Measurements from ENCODE around the gene STAC3.

Gene STAC3

GRCh38 chr12:57234571-57235016, 16.4 kb downstream of the STAC3 start:
- CTCF ChIA-PET, result no interaction called here
- TF ChIP-seq TARDBP (IDR thresholded peaks at IDR 0.05) (no peak), SP1 (IDR thresholded peaks at IDR 0.05) (no peak), BHLHE40 (IDR thresholded peaks at IDR 0.05; ENCODE audit: borderline replicate concordance) (no peak), FOXA1 (IDR thresholded peaks at IDR 0.05) (no peak), PKNOX1 (IDR thresholded peaks at IDR 0.05) (no peak), SUZ12 (IDR thresholded peaks at IDR 0.05) (no peak), FOXM1 (IDR thresholded peaks at IDR 0.05; ENCODE audit: borderline replicate concordance) (no peak), ZNF384 (IDR thresholded peaks at IDR 0.05) (no peak)
- POLR2A ChIA-PET, result no interaction called here
- no peak for DNase-seq (ENCODE audit: extremely low spot score)

- ChIA-PET POLR2A (interaction anchor here (0.9 to 5.5 kb wide), 2 partner anchors 11 to 17 kb away, joined by 4 to 87 read pairs; partner anchors contain the start of gene NXPH4), CTCF (no interaction called here)
- no peak for DNase-seq (ENCODE audit: extremely low spot score)
- TF ChIP-seq FOXA1 (IDR thresholded peaks at IDR 0.05) (no peak), BHLHE40 (IDR thresholded peaks at IDR 0.05; ENCODE audit: borderline replicate concordance) (no peak), SP1 (IDR thresholded peaks at IDR 0.05) (no peak)
Measured at GRCh38 chr12:57234233-57234570, 16.8 kb downstream of the STAC3 start.

- CTCF ChIA-PET, result no interaction called here
- DNase-seq (ENCODE audit: extremely low spot score), result no peak
- POLR2A ChIA-PET, result interaction anchor here (0.9 to 5.5 kb wide), 2 partner anchors 11 to 17 kb away, joined by 4 to 87 read pairs; partner anchors contain the start of gene NXPH4
- TF ChIP-seq HDGF (IDR thresholded peaks at IDR 0.05; ENCODE audit: borderline replicate concordance), result no peak
- TF ChIP-seq CTBP1 (IDR thresholded peaks at IDR 0.05; ENCODE audit: borderline replicate concordance), result no peak
- no peak for TF ChIP-seq BHLHE40 (IDR thresholded peaks at IDR 0.05; ENCODE audit: borderline replicate concordance)
- no peak for TF ChIP-seq ZNF384 (IDR thresholded peaks at IDR 0.05)
- no peak for TF ChIP-seq ARNT (IDR thresholded peaks at IDR 0.05)
- no peak for TF ChIP-seq TARDBP (IDR thresholded peaks at IDR 0.05)
- no peak for TF ChIP-seq SP1 (IDR thresholded peaks at IDR 0.05)
- no peak for TF ChIP-seq NFRKB (IDR thresholded peaks at IDR 0.05)
- no peak for TF ChIP-seq FOXA1 (IDR thresholded peaks at IDR 0.05)
- no peak for TF ChIP-seq L3MBTL2 (conservative IDR thresholded peaks at IDR 0.05)
- no peak for TF ChIP-seq PKNOX1 (IDR thresholded peaks at IDR 0.05)
- no peak for TF ChIP-seq ELF4 (IDR thresholded peaks at IDR 0.05)
- no peak for TF ChIP-seq FOXK2 (IDR thresholded peaks at IDR 0.05)
- TF ChIP-seq LEF1 (IDR thresholded peaks at IDR 0.05; ENCODE audit: borderline replicate concordance), result no peak
- TF ChIP-seq FOXM1 (IDR thresholded peaks at IDR 0.05; ENCODE audit: borderline replicate concordance), result no peak
- no peak for TF ChIP-seq SUZ12 (IDR thresholded peaks at IDR 0.05)
Measured at GRCh38 chr12:57233357-57234232, 17.4 kb downstream of the STAC3 start.

GRCh38 chr12:57232156-57232756, 18.7 kb downstream of the STAC3 start:
- TF ChIP-seq ARNT (IDR thresholded peaks at IDR 0.05) (no peak), NFRKB (IDR thresholded peaks at IDR 0.05) (no peak), L3MBTL2 (conservative IDR thresholded peaks at IDR 0.05) (no peak), BHLHE40 (IDR thresholded peaks at IDR 0.05; ENCODE audit: borderline replicate concordance) (no peak), LEF1 (IDR thresholded peaks at IDR 0.05; ENCODE audit: borderline replicate concordance) (no peak), PKNOX1 (IDR thresholded peaks at IDR 0.05) (no peak), SUZ12 (IDR thresholded peaks at IDR 0.05) (no peak), FOXA1 (IDR thresholded peaks at IDR 0.05) (no peak), ELF4 (IDR thresholded peaks at IDR 0.05) (no peak), HDGF (IDR thresholded peaks at IDR 0.05; ENCODE audit: borderline replicate concordance) (no peak), FOXM1 (IDR thresholded peaks at IDR 0.05; ENCODE audit: borderline replicate concordance) (no peak)
- POLR2A ChIA-PET, result interaction anchor here (3.5 to 5.5 kb wide), 3 partner anchors 9 to 223 kb away, joined by 14 to 87 read pairs (median 80); partner anchors contain the start of genes INHBE and NXPH4
- CTCF ChIA-PET, result interaction anchor here (0.6 kb wide), 1 partner anchor 410 kb away, joined by 3 read pairs; no protein-coding TSS in a partner anchor
- no peak for DNase-seq (ENCODE audit: extremely low spot score)

GRCh38 chr12:57231276-57232021, 19.5 kb downstream of the STAC3 start:
- POLR2A ChIA-PET, result interaction anchor here (3.5 to 5.5 kb wide), 3 partner anchors 9 to 224 kb away, joined by 14 to 87 read pairs (median 80); partner anchors contain the start of genes INHBE and NXPH4

More at GRCh38 chr12:57231276-57232021, 19.5 kb downstream of the STAC3 start:
- TF ChIP-seq SP1 (IDR thresholded peaks at IDR 0.05) (no peak), NFRKB (IDR thresholded peaks at IDR 0.05) (no peak), LEF1 (IDR thresholded peaks at IDR 0.05; ENCODE audit: borderline replicate concordance) (no peak), FOXA1 (IDR thresholded peaks at IDR 0.05) (no peak), ARNT (IDR thresholded peaks at IDR 0.05) (no peak)
- CTCF ChIA-PET, result interaction anchor here (2.3 to 2.5 kb wide), 2 partner anchors 8 to 17 kb away, joined by 17 to 21 read pairs; no protein-coding TSS in a partner anchor
- DNase-seq (ENCODE audit: extremely low spot score), result no peak

Data from HEK293T (cell line).